EH (cell line): ENCODE measurements around the gene PRRC2B.
"Not testable (repeated sequence)": the region's sequence is repeated elsewhere in the genome, so short reads cannot be mapped to it uniquely, and the experiment has no call there.

Experiments
- DNase-seq: peaks from one replicate; pipeline ENCODE4 v3.0.0-alpha.2; 2015; ENCODE audit warnings: low read depth

The PRRC2B gene

GRCh38 chr9:131485728-131486422 is 92.0 kb downstream of the PRRC2B start:
- no peak for DNase-seq

- no peak for DNase-seq
Observed at GRCh38 chr9:131487001-131487400, 93.1 kb downstream of the PRRC2B start.

GRCh38 chr9:131487621-131488031 is 93.7 kb downstream of the PRRC2B start:
- DNase-seq: no peak

- no peak for DNase-seq
Observed at GRCh38 chr9:131490514-131490913, 96.6 kb downstream of the PRRC2B start.

GRCh38 chr9:131491001-131491710 is 97.3 kb downstream of the PRRC2B start:
- DNase-seq: no peak

- DNase-seq: no peak
Observed at GRCh38 chr9:131492070-131492469, 98.2 kb downstream of the PRRC2B start.

GRCh38 chr9:131494296-131494870 is 100.5 kb downstream of the PRRC2B start:
- no peak for DNase-seq

- no peak for DNase-seq
Observed at GRCh38 chr9:131495785-131496184, 101.9 kb downstream of the PRRC2B start.

GRCh38 chr9:131496844-131497405 is 103.0 kb downstream of the PRRC2B start:
- no peak for DNase-seq

GRCh38 chr9:131499254-131499767 is 105.4 kb downstream of the PRRC2B start:
- DNase-seq: no peak

GRCh38 chr9:131500377-131500776 is 106.5 kb downstream of the PRRC2B start:
- no peak for DNase-seq

GRCh38 chr9:131500939-131501541 is 107.2 kb downstream of the PRRC2B start:
- DNase-seq: peak; percentile 62

GRCh38 chr9:131502781-131503625 is 109.1 kb downstream of the PRRC2B start, which contains the start of gene POMT1:
Gene POMT1, plus strand, starts transcription at chr9:131502918. Its CDS starts 1,301 bp downstream, at chr9:131504219.
- DNase-seq: peak; percentile 81

- DNase-seq: peak; percentile 59
Observed at GRCh38 chr9:131503626-131504465, 110.0 kb downstream of the PRRC2B start.

GRCh38 chr9:131505012-131505411 is 111.1 kb downstream of the PRRC2B start:
- no peak for DNase-seq

- no peak for DNase-seq
Observed at GRCh38 chr9:131511416-131511815, 117.5 kb downstream of the PRRC2B start.

GRCh38 chr9:131511880-131512279 is 118.0 kb downstream of the PRRC2B start:
- DNase-seq: no peak

GRCh38 chr9:131513177-131513576 is 119.3 kb downstream of the PRRC2B start:
- no peak for DNase-seq

GRCh38 chr9:131515559-131516031 is 121.7 kb downstream of the PRRC2B start:
- not testable (repeated sequence) for DNase-seq

- DNase-seq: no peak
Observed at GRCh38 chr9:131516100-131516499, 122.2 kb downstream of the PRRC2B start.
